Occipital lobe (tissue), 2 donors: ENCODE results near the gene ATP11A. TPM values are rescaled to one million over a fixed set of nuclear protein-coding genes. Genes with fewer than 3 reads are reported as not detected.

ENCODE experiments used
- DNase-seq: peaks from one replicate; lab custom pipeline; 2025; lab: John Stamatoyannopoulos, UW
- total RNA-seq: library from RNA; depleted of rRNA; stranded (reverse); fragments of >200 nt; gene quantifications from one replicate; pipeline ENCODE4 v1.2.3, GENCODE V29; 2014

Gene ATP11A
- total RNA-seq, 1 donor from 2014 or later, result 6.7 TPM

DNA sequence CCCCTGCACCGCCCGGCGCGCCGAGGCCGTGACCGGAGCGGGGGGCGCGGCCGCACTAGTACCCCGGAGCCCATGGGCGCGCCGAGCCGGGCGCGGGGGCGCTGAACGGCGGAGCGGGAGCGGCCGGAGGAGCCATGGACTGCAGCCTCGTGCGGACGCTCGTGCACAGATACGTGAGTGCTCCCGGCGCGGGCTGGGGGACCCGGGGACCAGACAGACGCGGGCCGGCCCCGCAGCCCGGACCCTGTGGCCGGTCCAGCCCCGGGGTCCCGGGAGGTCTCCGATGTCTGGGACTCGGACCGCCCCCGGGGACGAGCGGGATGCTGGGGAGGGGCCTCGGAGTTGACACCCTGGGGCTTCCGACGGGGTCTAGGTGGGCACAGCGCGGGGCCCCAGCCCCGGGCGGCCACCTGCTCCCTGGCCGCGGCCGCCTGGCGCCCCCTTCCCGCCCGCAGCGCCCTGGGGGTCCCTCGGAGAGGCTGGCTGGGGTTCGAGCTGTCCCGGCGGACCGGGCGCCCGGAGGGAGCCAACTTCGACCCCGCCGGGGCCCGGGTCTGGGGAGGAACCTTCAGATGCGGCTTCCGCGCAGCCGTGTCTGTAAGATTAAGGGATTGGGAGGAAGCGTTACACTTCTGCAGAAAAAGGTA lies 568 bp downstream of the ATP11A start:
- no peak for DNase-seq

- no peak for DNase-seq
Observed at GRCh38 chr13:112692104-112692503, 2.3 kb downstream of the ATP11A start.

DNA sequence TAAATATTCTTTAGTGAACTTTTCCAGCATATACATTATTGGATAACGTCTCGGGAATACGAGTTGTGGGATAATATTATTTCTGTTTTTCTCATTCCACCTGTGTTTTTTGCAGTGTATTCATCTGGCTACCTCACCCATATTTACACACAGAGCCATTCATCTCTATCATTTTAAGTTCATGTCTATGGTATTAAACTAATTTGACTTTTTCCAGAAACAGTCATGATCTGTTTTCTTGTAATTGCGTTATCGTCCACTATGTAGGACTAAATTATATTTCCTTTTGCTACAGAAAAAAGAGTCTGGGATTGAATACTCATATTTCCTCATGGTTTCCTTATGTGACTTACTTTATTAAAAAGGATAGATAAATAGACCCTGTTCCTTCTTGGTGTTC lies 2.7 kb downstream of the ATP11A start:
- no peak for DNase-seq

DNA sequence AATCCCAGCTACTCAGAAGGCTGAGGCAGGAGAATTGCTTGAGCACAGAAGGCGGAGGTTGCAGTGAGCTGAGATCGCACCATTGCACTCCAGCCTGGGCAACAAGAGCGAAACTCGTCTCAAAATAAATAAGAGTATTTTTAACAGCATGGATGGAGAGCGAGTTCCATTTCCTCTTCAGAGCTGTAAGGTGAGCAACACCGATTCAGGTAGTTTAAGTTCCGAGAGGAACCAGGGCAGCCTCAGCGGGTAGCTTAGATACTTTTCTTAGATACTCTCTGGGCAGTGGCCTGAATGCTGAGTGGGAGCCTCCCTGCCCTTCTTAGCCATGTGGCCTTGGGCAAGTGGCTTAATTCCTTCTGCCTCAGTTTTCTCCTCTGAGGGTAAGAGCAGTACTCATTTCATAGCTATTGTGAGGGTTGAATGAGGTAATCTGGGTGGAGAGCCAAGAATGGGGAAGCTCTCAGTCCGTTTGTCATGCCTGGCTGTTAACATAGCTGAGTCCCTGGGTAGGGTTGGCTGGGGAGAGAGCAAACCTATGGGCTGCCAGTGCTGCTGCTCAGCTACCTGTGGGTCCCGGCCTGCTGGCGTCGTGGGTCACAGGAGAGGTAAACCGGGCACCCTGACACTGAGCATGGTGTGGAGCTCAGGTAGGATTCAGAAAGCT lies 4.1 kb downstream of the ATP11A start:
- DNase-seq, result no peak

GRCh38 chr13:112695121-112695520 lies 5.3 kb downstream of the ATP11A start:
- no peak for DNase-seq

DNA sequence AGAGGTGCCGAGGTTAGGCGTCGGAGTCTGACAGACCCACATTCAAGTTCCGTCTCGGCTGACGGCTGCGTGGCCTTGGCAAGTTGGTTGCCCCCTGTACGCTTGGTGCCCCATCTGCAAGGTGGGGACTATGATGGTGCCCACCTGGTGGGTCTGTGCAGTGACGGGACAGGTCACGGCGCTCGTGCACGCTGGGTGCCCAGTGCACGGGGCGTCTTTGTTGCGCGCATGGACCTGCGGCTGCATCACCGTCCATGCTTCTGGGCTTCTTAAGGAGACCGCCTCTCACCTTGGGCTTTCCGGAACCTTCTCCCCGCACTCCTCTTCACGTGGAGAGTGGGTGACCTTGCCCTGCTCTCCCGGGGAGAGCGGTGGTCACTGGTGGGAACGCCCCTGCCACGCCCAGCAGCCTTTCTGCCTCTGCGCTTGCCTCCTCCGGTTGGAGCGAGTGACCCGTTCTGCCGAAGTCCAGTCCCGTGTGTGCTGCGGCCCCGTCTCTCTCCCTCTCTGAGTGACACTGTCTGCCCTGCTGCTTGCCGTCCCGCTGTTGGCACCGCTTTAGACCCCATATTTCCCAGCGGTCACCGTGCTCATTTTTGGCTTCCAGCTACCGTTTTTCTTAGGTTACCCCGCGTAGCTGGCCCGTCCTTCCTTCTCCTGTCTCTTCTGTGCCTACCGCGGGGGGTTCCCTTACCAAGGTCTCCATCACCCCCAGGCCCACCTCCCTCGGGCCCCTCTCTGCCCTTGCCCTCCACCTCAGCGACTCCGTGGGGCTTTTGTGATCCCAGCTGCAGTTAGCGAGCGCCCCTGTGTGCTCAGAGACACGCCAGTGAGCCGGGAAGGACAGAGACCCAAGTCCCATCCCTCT lies 6.4 kb downstream of the ATP11A start:
- DNase-seq, result no peak

DNA sequence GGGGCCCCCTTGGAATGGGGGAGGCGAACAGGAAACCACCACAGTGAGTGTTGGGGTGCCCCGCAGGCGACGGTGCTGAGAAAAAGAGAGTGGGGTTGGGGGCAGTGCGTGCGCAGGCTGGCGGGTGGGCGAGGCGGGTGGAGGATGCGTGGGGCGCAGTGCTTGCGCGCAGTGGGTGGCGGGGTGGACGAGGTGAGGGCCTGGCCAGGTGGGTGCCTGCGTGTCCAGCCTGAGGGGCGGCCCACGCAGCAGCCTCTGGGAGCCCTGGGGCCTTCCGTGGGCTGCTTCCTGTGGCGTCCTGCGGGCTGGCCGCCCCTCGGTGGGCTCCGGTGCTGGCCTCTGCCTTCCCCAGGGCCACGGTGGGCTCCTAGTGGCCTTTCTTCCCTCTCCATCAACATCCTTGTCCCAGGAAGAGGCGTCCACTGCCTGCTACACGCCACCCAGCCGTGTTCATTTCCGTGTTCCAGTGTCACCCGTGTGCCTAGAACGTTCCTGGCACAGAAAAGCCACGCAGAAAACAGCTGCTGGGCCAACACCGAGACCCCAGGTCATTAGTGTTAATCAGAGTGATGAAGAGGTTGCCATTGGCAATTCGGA lies 7.1 kb downstream of the ATP11A start:
- no peak for DNase-seq

DNA sequence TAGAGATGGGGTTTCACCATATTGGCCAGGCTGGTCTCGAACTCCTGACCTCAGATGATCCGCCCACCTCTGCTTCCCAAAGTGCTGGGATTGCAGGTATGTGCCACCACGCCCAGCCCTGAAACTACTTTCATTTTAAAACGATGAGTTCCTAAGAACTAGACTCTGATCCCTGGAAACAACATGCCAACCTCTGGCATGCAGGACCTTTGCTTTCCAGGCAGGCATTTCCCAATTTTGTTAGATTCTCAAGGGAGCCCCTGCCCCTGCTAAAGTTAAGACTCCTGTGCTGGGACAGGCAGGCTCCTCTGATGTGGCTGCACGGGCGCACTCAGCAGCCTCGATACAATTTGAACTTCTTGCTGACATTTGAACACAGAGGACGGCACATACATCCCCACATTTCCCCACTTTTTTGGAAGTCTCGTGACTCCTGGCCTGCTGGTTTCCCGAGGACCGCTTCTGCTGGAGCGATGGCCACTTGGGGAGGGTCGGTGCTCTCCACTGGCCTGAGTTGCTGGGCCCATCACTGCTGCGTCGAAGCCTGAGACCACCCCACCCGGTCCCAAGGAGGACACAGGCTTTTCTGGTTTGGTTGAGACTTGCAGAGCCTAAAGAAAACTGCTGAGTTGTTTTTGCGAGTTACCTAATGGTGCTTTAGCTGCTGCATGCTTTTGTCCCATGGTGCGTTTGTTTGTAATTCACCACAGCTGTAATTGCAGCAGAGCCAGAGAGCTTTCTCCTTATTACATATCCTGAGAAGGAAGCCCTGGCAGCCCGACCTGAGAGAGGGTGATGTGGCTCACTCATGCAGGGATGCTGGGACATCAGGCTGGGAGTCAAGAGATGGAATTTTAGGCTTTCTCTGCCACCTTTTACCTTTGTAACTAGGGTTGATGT lies 8.2 kb downstream of the ATP11A start:
- DNase-seq, result no peak

- DNase-seq, result no peak
Observed at GRCh38 chr13:112699322-112699918, 9.6 kb downstream of the ATP11A start.

DNA sequence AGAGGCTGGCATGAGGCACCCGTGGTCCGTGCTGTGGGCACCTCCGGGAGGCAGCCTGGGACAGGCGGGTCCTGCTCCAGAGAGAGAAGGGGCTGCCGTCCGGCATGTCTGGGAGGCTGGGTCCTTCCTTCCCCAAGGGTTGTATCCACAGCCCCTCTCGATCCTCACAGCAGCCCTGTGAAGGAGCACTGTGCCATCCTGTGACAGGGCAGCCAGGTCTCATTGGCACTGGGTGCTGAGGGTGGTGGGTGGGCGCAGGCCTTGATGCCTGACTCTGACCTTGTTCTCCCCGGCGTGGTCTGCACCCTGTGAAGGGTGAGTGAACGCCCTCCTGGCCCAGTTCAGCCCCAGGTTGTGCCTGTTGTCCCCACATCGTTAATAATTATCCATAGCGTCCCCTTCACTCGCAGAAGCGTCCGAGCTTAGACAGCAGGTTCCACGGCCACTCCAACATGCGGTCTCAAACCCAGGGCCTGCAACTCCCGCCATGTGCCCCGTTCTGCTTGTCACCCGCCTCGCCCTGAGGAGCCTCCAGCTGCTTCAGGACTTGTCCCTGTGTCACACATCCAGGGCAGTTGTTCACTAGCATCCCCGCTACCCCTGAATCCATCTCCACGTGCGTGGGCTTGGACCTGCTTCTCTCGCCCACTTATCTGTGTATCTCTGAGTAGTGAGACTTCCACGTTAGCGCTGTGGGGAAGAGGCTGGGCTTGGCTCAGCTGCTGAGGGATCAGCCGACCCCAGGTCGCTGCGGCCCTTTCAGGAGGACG lies 10.6 kb downstream of the ATP11A start:
- DNase-seq, result no peak

DNA sequence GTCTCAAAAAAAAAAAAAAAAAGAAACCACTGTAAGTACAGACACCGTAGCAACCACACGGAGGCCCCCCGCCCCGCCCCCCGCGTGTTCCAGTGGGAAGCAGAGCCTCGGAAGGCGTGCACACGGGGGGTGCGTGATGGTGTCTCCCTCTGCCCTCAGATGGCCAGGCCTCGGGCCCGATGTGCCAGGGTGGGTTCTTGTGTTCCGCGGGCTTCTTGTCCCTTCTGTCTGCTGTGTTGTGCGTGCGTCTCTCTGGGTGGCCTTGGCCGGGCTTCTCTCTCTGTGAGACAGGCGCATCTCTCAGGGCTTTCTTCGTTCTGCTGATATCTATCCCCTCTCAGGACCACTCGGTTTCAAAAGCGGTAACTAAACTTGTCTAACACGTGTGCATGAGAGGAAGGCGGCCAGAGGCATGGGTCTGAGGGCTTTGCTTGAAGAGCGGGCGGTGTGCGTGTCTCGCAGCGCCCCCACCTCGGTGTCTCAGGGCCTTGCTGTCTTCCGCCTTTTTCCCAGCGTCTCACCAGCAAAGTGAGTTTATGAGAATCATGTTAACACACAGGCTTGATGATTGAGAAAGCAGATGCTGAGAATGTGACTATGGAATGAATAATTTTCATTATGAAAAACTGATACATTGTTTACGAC lies 12.6 kb downstream of the ATP11A start:
- no peak for DNase-seq

- no peak for DNase-seq
Observed at GRCh38 chr13:112702986-112703379, 13.1 kb downstream of the ATP11A start.

DNA sequence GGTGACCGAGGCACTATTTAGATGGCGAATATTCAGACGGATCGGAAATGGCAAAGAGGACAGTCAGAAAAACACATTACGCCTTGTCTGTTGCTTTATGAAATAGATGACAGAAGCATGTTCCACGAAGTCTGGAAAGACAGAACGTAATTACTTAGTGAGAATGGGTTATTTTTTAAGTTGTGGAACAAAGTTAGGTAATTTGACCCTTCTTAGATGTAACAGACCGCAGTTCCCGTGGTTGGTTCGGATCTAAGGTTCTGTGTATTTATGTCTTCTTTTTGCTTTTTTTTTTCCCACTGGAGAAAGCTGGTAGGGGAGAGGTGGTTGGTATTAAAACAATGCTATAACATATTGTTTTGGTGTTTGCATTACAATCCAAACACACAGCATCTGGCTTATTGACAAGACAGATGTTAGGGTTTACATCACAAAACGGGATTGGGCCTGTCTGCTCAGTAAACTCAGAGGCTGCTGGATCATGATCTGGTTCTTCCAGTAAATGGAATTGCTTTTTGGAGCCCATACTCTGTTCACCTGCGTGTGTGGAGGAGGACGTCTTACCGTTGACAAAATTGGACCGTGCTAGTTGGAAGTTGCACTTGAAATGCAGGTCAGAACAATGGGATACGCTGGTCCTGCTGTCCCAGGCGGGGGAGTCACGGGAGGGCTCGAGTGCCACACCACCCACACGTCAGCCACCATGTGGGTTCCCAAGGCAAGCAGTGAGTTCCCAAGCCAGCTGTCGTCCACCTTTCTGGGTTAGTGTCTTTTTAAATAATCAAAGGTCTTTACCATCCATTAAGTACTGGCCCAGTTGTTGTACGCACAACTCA lies 13.8 kb downstream of the ATP11A start:
- DNase-seq, result no peak

DNA sequence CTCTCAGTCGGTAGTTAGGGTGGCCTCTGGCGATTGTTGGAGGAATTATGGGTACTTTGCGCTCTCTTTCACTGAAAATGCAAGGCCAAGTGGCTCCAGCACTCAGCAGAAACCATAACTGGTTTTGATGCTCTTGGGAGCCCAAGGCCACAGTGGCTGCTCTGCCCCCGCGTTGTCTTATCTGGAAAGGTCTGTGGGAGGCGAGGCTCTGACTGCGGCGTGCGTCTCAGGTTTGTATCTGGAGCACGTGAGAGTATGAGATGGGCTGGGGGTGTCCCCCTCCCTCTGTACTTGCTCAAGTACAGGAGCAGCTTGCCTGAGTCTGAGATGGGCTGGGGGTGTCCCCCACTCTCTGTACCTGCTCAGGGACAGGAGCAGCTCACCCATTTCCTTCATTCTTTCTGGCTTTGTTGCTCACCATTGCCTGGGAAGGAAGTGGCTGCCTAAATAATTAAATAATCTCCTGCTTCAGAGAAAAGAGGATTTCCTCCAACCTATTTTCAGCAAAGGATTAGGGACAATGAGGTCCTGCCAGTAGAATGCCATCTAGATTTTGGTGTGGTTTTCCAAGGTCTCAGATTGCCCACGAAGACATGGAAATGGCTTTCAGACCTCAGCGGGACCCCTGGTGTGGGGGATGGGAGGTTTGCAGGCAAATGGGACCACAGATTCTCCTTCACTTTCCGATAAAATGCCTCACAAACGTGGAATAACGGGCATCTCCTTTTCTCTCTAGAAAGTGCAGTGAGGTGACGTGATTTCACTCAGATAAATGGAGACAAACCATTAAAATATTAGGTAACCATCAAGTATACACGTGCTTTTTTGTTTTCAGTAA lies 14.7 kb downstream of the ATP11A start:
- DNase-seq, result no peak

- no peak for DNase-seq
Observed at GRCh38 chr13:112705286-112705685, 15.4 kb downstream of the ATP11A start.

DNA sequence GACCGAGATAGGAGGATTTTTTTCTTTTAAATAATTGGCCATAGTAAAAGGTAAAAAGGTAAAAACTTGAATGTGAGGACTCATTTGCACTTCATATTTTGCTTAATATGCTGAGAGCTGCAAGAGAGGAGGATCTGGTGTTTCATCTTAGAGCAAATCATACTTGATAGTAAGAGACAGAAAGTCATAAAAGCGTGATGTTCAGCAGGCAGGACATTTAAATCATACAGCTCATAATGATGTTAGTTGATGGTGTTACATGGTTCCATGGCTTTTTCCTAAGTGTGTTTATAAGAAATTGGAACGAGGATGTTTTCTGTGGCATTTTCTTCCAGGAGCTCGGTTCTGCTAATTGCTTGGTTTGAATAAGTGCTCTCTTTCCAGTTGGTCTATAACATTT lies 16.3 kb downstream of the ATP11A start:
- DNase-seq, result no peak

- DNase-seq, result no peak
Observed at GRCh38 chr13:112708560-112709240, 18.9 kb downstream of the ATP11A start.
